DND-41 (cell line): ENCODE measurements around the gene LFNG.

ENCODE experiments used
- ATAC-seq: fragments of 200-7000 bp; cut with Tn5 transposase; 3 replicates; pipeline ENCODE4 v1.9.1; 2021; ENCODE audit warnings: low read depth; ENCODE audit not compliant: insufficient read depth
- DNase-seq: peaks from one replicate; pipeline ENCODE4 v3.0.0-alpha.2; 2020
- H2AFZ ChIP-seq: 2 replicates; pipeline ENCODE4 v1.6.0; 2012; ENCODE audit warnings: low read depth, low read length
- H3K27ac ChIP-seq: 2 replicates; pipeline ENCODE4 v1.5.1; 2012; ENCODE audit warnings: low read length, inconsistent platforms
- H3K27me3 ChIP-seq: fragments of 200-600 bp; sonication (generic); 2 replicates; pipeline ENCODE4 v1.6.0; 2012; ENCODE audit warnings: low read length, mild to moderate bottlenecking, inconsistent platforms; ENCODE audit not compliant: insufficient read depth, poor library complexity
- H3K36me3 ChIP-seq: 2 replicates; pipeline ENCODE4 v1.5.1; 2012; ENCODE audit warnings: low read length, inconsistent platforms; ENCODE audit not compliant: insufficient read depth
- H3K4me1 ChIP-seq: 2 replicates; pipeline ENCODE4 v1.5.1; 2012; ENCODE audit warnings: mild to moderate bottlenecking, low read length; ENCODE audit not compliant: insufficient read depth
- H3K4me2 ChIP-seq: 2 replicates; pipeline ENCODE4 v1.6.0; 2012; ENCODE audit warnings: mild to moderate bottlenecking, moderate library complexity, low read length, inconsistent platforms; ENCODE audit not compliant: insufficient read depth
- H3K4me3 ChIP-seq, 2 experiments: fragments of 200-600 bp in 1 of 2; shearing (Covaris generic) in 1 of 2; 2 replicates each; pipeline ENCODE4 v1.5.1; 2012 to 2016; ENCODE audit warnings: inconsistent platforms in 2 of 2, low read length in 2 of 2, mild to moderate bottlenecking in 2 of 2, low read depth in 1 of 2, moderate library complexity in 1 of 2
- H3K79me2 ChIP-seq: 2 replicates; pipeline ENCODE4 v1.6.0; 2012; ENCODE audit warnings: low read length, inconsistent platforms; ENCODE audit not compliant: insufficient read depth
- H3K9ac ChIP-seq: 2 replicates; pipeline ENCODE4 v1.6.0; 2012; ENCODE audit warnings: low read depth, mild to moderate bottlenecking, inconsistent platforms, low read length, moderate library complexity
- H3K9me3 ChIP-seq: 2 replicates; pipeline ENCODE4 v1.5.1; 2012; ENCODE audit warnings: low read length, moderate library complexity, mild to moderate bottlenecking, inconsistent platforms; ENCODE audit not compliant: insufficient read depth, severe bottlenecking
- H4K20me1 ChIP-seq: 2 replicates; pipeline ENCODE4 v1.6.0; 2012; ENCODE audit warnings: low read length; ENCODE audit not compliant: insufficient read depth
- CTCF ChIP-seq: IDR thresholded peaks from 2 replicates; pipeline ENCODE4 v1.5.1; 2012; ENCODE audit warnings: borderline replicate concordance, low read length, moderate library complexity, mild to moderate bottlenecking; ENCODE audit not compliant: poor library complexity, severe bottlenecking; ENCODE audit errors: extremely low read depth
- EZH2 ChIP-seq: IDR thresholded peaks from 3 replicates; pipeline ENCODE4 v1.6.1; 2012; ENCODE audit warnings: borderline replicate concordance, low read depth, mild to moderate bottlenecking, moderate library complexity, low read length, inconsistent platforms; ENCODE audit not compliant: severe bottlenecking

Gene LFNG

GRCh38 chr7:2511769-2512168 is 7.8 kb upstream of the LFNG start:
- H3K36me3 ChIP-seq: no peaks in the 10 kb centered on the region
- no peak for TF ChIP-seq CTCF
- TF ChIP-seq EZH2: no peak
- peaks cover 14% of the 10 kb centered on the region; the same call in 1 of the 2 replicates for H4K20me1 ChIP-seq
- no peak overlapping the region for H3K27ac ChIP-seq
- no peaks in the 10 kb centered on the region for H3K27me3 ChIP-seq
- no peak overlapping the region for H3K4me2 ChIP-seq
- H3K79me2 ChIP-seq: no peaks in the 10 kb centered on the region
- H3K4me1 ChIP-seq: peaks cover 33% of the 10 kb centered on the region
- ATAC-seq (no peak), DNase-seq (no peak)
- H3K9ac ChIP-seq: no peak overlapping the region
- no peak overlapping the region for H3K4me3 ChIP-seq
- no peaks in the 10 kb centered on the region for H3K9me3 ChIP-seq
- H2AFZ ChIP-seq: no peak overlapping the region

- Histone ChIP-seq H3K27me3 (no peaks in the 10 kb centered on the region), H3K79me2 (no peaks in the 10 kb centered on the region), H3K9me3 (no peaks in the 10 kb centered on the region), H3K27ac (no peak overlapping the region), H4K20me1 (peaks cover 14% of the 10 kb centered on the region; the same call in 1 of the 2 replicates), H3K4me1 (peaks cover 31% of the 10 kb centered on the region), H3K4me3 (no peak overlapping the region), H3K36me3 (no peaks in the 10 kb centered on the region), H3K4me2 (no peak overlapping the region), H2AFZ (no peak overlapping the region), H3K9ac (no peak overlapping the region)
- DNase-seq (no peak), ATAC-seq (no peak)
- TF ChIP-seq EZH2: no peak
- no peak for TF ChIP-seq CTCF
These were observed 7.4 kb upstream of the LFNG start for GRCh38 chr7:2512179-2512661.

- no peak for TF ChIP-seq EZH2
- no peak for TF ChIP-seq CTCF
- H3K4me2 ChIP-seq: no peak overlapping the region
- H3K36me3 ChIP-seq: no peaks in the 10 kb centered on the region
- ATAC-seq (no peak), DNase-seq (no peak)
- no peak overlapping the region for H2AFZ ChIP-seq
- no peak overlapping the region for H3K27ac ChIP-seq
- H3K4me3 ChIP-seq: no peak overlapping the region
- peaks cover 14% of the 10 kb centered on the region; the same call in 1 of the 2 replicates for H4K20me1 ChIP-seq
- no peaks in the 10 kb centered on the region for H3K27me3 ChIP-seq
- no peaks in the 10 kb centered on the region for H3K79me2 ChIP-seq
- no peaks in the 10 kb centered on the region for H3K9me3 ChIP-seq
- H3K9ac ChIP-seq: no peak overlapping the region
- H3K4me1 ChIP-seq: peaks cover 26% of the 10 kb centered on the region
These were observed 6.9 kb upstream of the LFNG start for GRCh38 chr7:2512713-2513112.

- no peak overlapping the region for H3K9ac ChIP-seq
- peaks cover 12% of the 10 kb centered on the region; the same call in 1 of the 2 replicates for H4K20me1 ChIP-seq
- H3K27ac ChIP-seq: no peak overlapping the region
- H3K79me2 ChIP-seq: no peaks in the 10 kb centered on the region
- no peaks in the 10 kb centered on the region for H3K9me3 ChIP-seq
- ATAC-seq (no peak), DNase-seq (no peak)
- no peak overlapping the region for H3K4me3 ChIP-seq
- TF ChIP-seq EZH2 (no peak), CTCF (no peak)
- no peak overlapping the region for H3K4me2 ChIP-seq
- H3K36me3 ChIP-seq: no peaks in the 10 kb centered on the region
- no peaks in the 10 kb centered on the region for H3K27me3 ChIP-seq
- no peak overlapping the region for H2AFZ ChIP-seq
- peaks cover 18% of the 10 kb centered on the region for H3K4me1 ChIP-seq
These were observed 5.9 kb upstream of the LFNG start for GRCh38 chr7:2513702-2514101.
